ENCODE results near the gene ABCA2. TPM values are rescaled to one million over a fixed set of nuclear protein-coding genes. Genes with fewer than 3 reads are reported as not detected.

ABCA2 gene
- total RNA-seq, 4 donors from 2014 or later = 51.1 to 204 (median 96.5) TPM

DNA sequence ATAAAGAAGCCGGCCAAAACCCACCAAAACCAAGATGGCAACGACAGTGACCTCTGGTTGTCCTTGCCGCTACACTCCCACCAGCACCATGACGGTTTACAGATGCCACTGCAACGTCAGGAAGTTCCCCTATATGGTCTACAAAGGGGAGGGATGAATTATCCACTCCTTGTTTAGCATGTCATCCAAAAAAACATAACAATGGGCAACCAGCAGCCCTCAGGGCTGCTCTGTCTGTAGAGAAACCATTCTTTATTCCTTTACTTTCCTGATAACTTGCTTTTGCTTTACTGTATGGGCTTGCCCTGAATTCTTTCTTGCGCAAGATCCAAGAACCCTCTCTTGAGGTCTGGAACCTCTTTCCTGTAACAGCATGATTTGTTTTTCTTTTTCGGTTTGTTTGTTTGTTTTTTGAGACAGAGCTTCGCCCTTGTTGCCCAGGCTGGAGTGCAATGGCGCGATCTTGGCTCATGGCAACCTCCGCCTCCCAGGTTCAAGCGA is 47.3 kb upstream of the ABCA2 start:
- H3K4me3 ChIP-seq = no peak overlapping the region
- WGBS, 2 donors (ENCODE audit: low coverage in 1 of 2) = 81 to 89% methylated on average over 7 to 12 of the region's 12 CpGs
- H3K9me3 ChIP-seq = no peaks in the 10 kb centered on the region
- intact Hi-C loops (cut with DNase I; ENCODE audit: low total_unique reads) = no loop called here
- H3K4me1 ChIP-seq = peaks cover 20 to 40% (median 30%) of the 10 kb centered on the region in 4 donors
- in situ Hi-C loops (cut with MboI; ENCODE audit: low pct_ligation_motif_present in 1 of 4, low pct_unique_long_range_greater_than_20kb in 1 of 4, low sequenced_read_pairs in 3 of 4) = no loop called here
- TF ChIP-seq, protein P1, sequence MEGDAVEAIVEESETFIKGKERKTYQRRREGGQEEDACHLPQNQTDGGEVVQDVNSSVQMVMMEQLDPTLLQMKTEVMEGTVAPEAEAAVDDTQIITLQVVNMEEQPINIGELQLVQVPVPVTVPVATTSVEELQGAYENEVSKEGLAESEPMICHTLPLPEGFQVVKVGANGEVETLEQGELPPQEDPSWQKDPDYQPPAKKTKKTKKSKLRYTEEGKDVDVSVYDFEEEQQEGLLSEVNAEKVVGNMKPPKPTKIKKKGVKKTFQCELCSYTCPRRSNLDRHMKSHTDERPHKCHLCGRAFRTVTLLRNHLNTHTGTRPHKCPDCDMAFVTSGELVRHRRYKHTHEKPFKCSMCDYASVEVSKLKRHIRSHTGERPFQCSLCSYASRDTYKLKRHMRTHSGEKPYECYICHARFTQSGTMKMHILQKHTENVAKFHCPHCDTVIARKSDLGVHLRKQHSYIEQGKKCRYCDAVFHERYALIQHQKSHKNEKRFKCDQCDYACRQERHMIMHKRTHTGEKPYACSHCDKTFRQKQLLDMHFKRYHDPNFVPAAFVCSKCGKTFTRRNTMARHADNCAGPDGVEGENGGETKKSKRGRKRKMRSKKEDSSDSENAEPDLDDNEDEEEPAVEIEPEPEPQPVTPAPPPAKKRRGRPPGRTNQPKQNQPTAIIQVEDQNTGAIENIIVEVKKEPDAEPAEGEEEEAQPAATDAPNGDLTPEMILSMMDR (IDR thresholded peaks at IDR 0.05) = no peak
- TF ChIP-seq POLR2A (IDR thresholded peaks at IDR 0.05) = no peak
- no peak for TF ChIP-seq POLR2AphosphoS5 (IDR thresholded peaks at IDR 0.05)
- TF ChIP-seq EP300 (IDR thresholded peaks at IDR 0.05; ENCODE audit: low read depth) = no peak
- H3K36me3 ChIP-seq = no peaks in the 10 kb centered on the region
- H3K27ac ChIP-seq = no peak overlapping the region
- no peak for DNase-seq
- H3K27me3 ChIP-seq = peaks cover 23% of the 10 kb centered on the region

DNA sequence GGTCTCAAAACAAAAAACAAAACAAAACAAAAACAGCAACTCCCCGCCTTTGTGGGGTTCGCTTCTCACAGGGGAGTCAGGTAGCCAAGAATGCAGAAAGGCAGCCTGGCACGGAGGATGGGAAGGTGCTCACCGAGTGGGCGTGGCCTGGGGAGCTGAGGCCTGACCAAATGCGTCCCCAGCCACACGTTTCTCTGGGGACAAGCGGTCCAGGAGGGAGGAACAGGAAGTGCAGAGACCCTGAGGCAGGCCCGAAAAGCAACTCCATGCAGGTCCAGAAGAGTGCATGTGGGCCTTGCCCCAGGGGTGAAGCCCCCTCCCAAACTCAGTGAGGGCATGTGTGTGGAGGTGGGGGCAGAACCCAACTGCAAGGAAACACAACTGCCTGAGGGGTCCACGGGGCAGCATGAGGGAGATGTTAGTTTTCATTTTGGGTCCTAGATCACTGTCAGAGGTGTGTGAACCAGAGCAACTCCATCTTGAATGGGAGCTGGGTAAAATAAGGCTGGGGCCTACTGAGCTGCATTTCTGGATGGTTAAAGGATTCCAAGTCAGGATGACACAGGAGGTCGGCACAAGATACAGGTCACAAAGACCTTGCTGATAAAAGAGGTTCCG is 46.7 kb upstream of the ABCA2 start:
- TF ChIP-seq EP300 (IDR thresholded peaks at IDR 0.05; ENCODE audit: low read depth) (no peak), POLR2A (IDR thresholded peaks at IDR 0.05) (no peak), POLR2AphosphoS5 (IDR thresholded peaks at IDR 0.05) (no peak)
- TF ChIP-seq, protein P1 (IDR thresholded peaks at IDR 0.05) = no peak
- Histone ChIP-seq H3K27me3 (peaks cover 25% of the 10 kb centered on the region), H3K4me3 (no peak overlapping the region), H3K27ac (no peak overlapping the region), H3K9me3 (no peaks in the 10 kb centered on the region), H3K4me1 (peaks cover 20 to 41% (median 30%) of the 10 kb centered on the region in 4 donors), H3K36me3 (no peaks in the 10 kb centered on the region)
- in situ Hi-C loops (cut with MboI; ENCODE audit: low pct_ligation_motif_present in 1 of 4, low pct_unique_long_range_greater_than_20kb in 1 of 4, low sequenced_read_pairs in 3 of 4) (no loop called here), intact Hi-C loops (cut with DNase I; ENCODE audit: low total_unique reads) (no loop called here)
- 83 to 86% methylated on average over 2 to 12 of the region's 12 CpGs for WGBS, 2 donors (ENCODE audit: low coverage in 1 of 2)
- no peak for DNase-seq

DNA sequence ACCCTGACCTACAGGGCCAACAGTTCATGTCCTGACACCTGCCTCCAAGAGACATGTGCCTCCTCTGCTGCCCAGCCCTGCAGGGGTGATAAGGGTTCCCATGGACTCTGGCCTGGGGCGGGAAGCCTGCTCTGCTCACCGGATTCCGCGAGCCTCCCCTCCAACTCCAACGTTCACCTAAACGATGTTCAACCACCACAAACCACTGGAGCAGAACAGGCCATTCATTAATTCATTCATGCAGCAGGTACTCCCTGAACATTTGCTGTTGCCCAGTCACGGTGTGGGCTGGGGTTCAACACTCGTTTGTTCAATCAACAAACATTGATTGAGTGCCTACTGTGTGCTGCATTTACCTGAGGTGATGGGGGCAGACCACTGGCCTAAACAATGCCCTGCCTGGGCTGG is 46.0 kb upstream of the ABCA2 start:
- WGBS, 2 donors (ENCODE audit: low coverage in 1 of 2) = 51% methylated on average over 7 of the region's 8 CpGs; no CpG with 5 or more reads in 1 of the 2 donors
- in situ Hi-C loops (cut with MboI; ENCODE audit: low pct_ligation_motif_present in 1 of 4, low pct_unique_long_range_greater_than_20kb in 1 of 4, low sequenced_read_pairs in 3 of 4) = no loop called here
- intact Hi-C loops (cut with DNase I; ENCODE audit: low total_unique reads) = no loop called here

DNA sequence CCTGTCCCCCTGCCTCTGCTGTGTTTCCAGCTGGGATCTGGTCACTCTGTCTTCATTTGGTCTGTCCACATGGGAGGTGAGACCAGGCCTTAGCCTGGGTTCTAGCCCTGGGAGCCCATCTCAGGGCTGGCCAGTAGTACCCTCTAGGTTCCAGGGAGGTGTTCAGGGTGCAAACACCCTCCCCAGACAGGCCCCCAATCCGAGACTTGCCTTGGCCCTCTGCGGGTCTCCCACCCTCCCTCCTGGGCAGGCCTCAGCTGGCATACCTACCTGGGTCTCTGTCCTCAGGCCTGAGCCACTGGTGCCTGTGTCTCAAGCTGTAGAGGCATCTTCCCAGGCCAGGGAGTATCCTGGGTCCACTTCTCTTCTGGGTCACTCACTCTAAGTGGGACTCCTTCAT is 43.2 kb upstream of the ABCA2 start:
- in situ Hi-C loops (cut with MboI; ENCODE audit: low pct_ligation_motif_present in 1 of 4, low pct_unique_long_range_greater_than_20kb in 1 of 4, low sequenced_read_pairs in 3 of 4) (no loop called here), intact Hi-C loops (cut with DNase I; ENCODE audit: low total_unique reads) (no loop called here)
- Histone ChIP-seq H3K36me3 (no peaks in the 10 kb centered on the region), H3K27ac (peak overlapping the region; percentile 69 to 84 (median 77)), H3K9me3 (no peaks in the 10 kb centered on the region), H3K4me1 (peaks cover 4 to 26% (median 23%) of the 10 kb centered on the region in 4 donors), H3K27me3 (peaks cover 15% of the 10 kb centered on the region), H3K4me3 (peak overlapping the region in 1 of 4 donors; percentile 57)
- DNase-seq = peak; percentile 7
- WGBS, 2 donors (ENCODE audit: low coverage in 1 of 2) = 100% methylated on average over 1 of the region's 2 CpGs; no CpG with 5 or more reads in 1 of the 2 donors
- TF ChIP-seq POLR2AphosphoS5 (IDR thresholded peaks at IDR 0.05) (no peak), POLR2A (IDR thresholded peaks at IDR 0.05) (no peak), EP300 (IDR thresholded peaks at IDR 0.05; ENCODE audit: low read depth) (no peak)
- TF ChIP-seq, protein P1 (IDR thresholded peaks at IDR 0.05) = no peak

More for the DNA sequence above, 46.0 kb upstream of the ABCA2 start:
- Histone ChIP-seq H3K27me3 (peaks cover 31% of the 10 kb centered on the region), H3K27ac (no peak overlapping the region), H3K4me1 (peaks cover 20 to 42% (median 33%) of the 10 kb centered on the region in 4 donors), H3K4me3 (no peak overlapping the region), H3K36me3 (no peaks in the 10 kb centered on the region), H3K9me3 (no peaks in the 10 kb centered on the region)
- no peak for TF ChIP-seq POLR2A (IDR thresholded peaks at IDR 0.05)
- no peak for TF ChIP-seq EP300 (IDR thresholded peaks at IDR 0.05; ENCODE audit: low read depth)
- TF ChIP-seq, protein P1 (IDR thresholded peaks at IDR 0.05) = no peak
- TF ChIP-seq POLR2AphosphoS5 (IDR thresholded peaks at IDR 0.05) = no peak
- no peak for DNase-seq

Data from transverse colon (tissue), 4 donors.